HepG2 (cell line): ENCODE data around the gene MMP25. TPM values are rescaled to one million over a fixed set of nuclear protein-coding genes. Genes with fewer than 3 reads are reported as not detected.

ENCODE experiments used
- ATF2 ChIP-seq: sonication (generic); formaldehyde crosslinking; IDR thresholded peaks from 2 replicates; pipeline ENCODE4 v1.4.0; 2020; ENCODE audit warnings: missing genetic modification reagents
- FOXO1 ChIP-seq: sonication (generic); formaldehyde crosslinking; IDR thresholded peaks from 2 replicates; pipeline ENCODE4 v1.4.0; 2020; ENCODE audit warnings: missing genetic modification reagents
- GABPB1 ChIP-seq: IDR thresholded peaks from 2 replicates; pipeline ENCODE4 v1.6.1; 2016; ENCODE audit warnings: mild to moderate bottlenecking, missing genetic modification reagents, moderate library complexity, missing compliant biosample characterization
- HNRNPLL ChIP-seq: fragments of 200-400 bp; formaldehyde crosslinking; IDR thresholded peaks from 2 replicates; pipeline ENCODE4 v1.6.1; 2017; ENCODE audit warnings: mild to moderate bottlenecking, low read depth, low read length; ENCODE audit not compliant: poor library complexity, severe bottlenecking
- IKZF5 ChIP-seq: IDR thresholded peaks from 2 replicates; pipeline ENCODE4 v1.6.1; 2018; ENCODE audit warnings: missing genetic modification reagents, mild to moderate bottlenecking, missing compliant biosample characterization
- KDM5B ChIP-seq: sonication (generic); formaldehyde crosslinking; IDR thresholded peaks from 2 replicates; pipeline ENCODE4 v1.4.0; 2020; ENCODE audit warnings: missing genetic modification reagents, mild to moderate bottlenecking, borderline replicate concordance
- PAX8 ChIP-seq: sonication (generic); formaldehyde crosslinking; IDR thresholded peaks from 2 replicates; pipeline ENCODE4 v1.8.0; 2022; ENCODE audit warnings: mild to moderate bottlenecking, missing genetic modification reagents, borderline replicate concordance
- SOX13 ChIP-seq, 3 experiments: fragments of 450-650 bp in 1 of 3; sonication (generic) in 1 of 3; formaldehyde crosslinking in 1 of 3; IDR thresholded peaks in 2 of 3; conservative IDR thresholded peaks in 1 of 3; 2 replicates each; pipeline versions ENCODE4 v1.5.0 to v1.6.1; 2016 to 2020; ENCODE audit warnings: antibody characterized with exemption in 1 of 3, mild to moderate bottlenecking in 1 of 3, missing compliant biosample characterization in 1 of 3, missing genetic modification reagents in 1 of 3, moderate library complexity in 1 of 3
- ZFP36 ChIP-seq: fragments of 150-350 bp; IDR thresholded peaks from 2 replicates; pipeline ENCODE4 v1.6.1; 2018; ENCODE audit warnings: borderline replicate concordance, low read length, low read depth; ENCODE audit not compliant: partially characterized antibody
- ZNF136 ChIP-seq: sonication (generic); formaldehyde crosslinking; IDR thresholded peaks from 2 replicates; pipeline ENCODE4 v1.8.1; 2022; ENCODE audit warnings: low read depth, mild to moderate bottlenecking, moderate library complexity, missing genetic modification reagents
- ZNF543 ChIP-seq: sonication (generic); formaldehyde crosslinking; IDR thresholded peaks from 2 replicates; pipeline ENCODE4 v1.4.0; 2020; ENCODE audit warnings: mild to moderate bottlenecking, missing genetic modification reagents
- ZNF598 ChIP-seq: sonication (generic); formaldehyde crosslinking; IDR thresholded peaks from 2 replicates; pipeline ENCODE4 v1.5.1; 2020; ENCODE audit warnings: mild to moderate bottlenecking, missing genetic modification reagents, borderline replicate concordance
- ZNF670 ChIP-seq: sonication (generic); formaldehyde crosslinking; IDR thresholded peaks from 2 replicates; pipeline ENCODE4 v1.8.0; 2022; ENCODE audit warnings: mild to moderate bottlenecking, missing genetic modification reagents, borderline replicate concordance
- ZNF672 ChIP-seq: sonication (generic); formaldehyde crosslinking; IDR thresholded peaks from 2 replicates; pipeline ENCODE4 v1.8.1; 2022; ENCODE audit warnings: missing genetic modification reagents
- ZNF850 ChIP-seq: sonication (generic); formaldehyde crosslinking; conservative IDR thresholded peaks from 2 replicates; pipeline ENCODE4 v1.9.0; 2021; ENCODE audit warnings: mild to moderate bottlenecking, missing genetic modification reagents
- polyA plus RNA-seq, 8 experiments: library from polyadenylated mRNA; depleted of rRNA in 3 of 8; stranded (reverse) in 7 of 8; unstranded in 1 of 8; fragments of >200 nt; fragmentation: Illumina TruSeq in 4 of 8; extraction: Trizol in 4 of 8; gene quantifications; 2 replicates each; pipeline versions ENCODE4 v1.2.1 to v1.2.3, GENCODE V29; 2011 to 2016; ENCODE audit warnings: low read depth in 4 of 8, missing spikeins in 1 of 8, mixed read lengths in 1 of 8; ENCODE audit not compliant: insufficient read depth in 1 of 8
- total RNA-seq, 5 experiments: library from RNA; depleted of rRNA; stranded (reverse); fragments of >200 nt; fragmentation: Illumina TruSeq; extraction: Trizol; gene quantifications; 2 replicates each; pipeline ENCODE4 v1.2.3, GENCODE V29; 2016; ENCODE audit warnings: low read depth in 1 of 5
- TF ChIP-seq, protein P1 (sequence below): sonication (generic); formaldehyde crosslinking; IDR thresholded peaks from 2 replicates; pipeline ENCODE4 v1.8.1; 2023; ENCODE audit warnings: mild to moderate bottlenecking, missing genetic modification reagents
- TF ChIP-seq, protein P2 (sequence below): sonication (generic); formaldehyde crosslinking; IDR thresholded peaks from 2 replicates; pipeline ENCODE4 v1.5.0; 2020; ENCODE audit warnings: mild to moderate bottlenecking, missing genetic modification reagents
- TF ChIP-seq, protein P3 (sequence below): sonication (generic); formaldehyde crosslinking; IDR thresholded peaks from 2 replicates; pipeline ENCODE4 v1.4.0; 2020; ENCODE audit warnings: missing genetic modification reagents

The MMP25 gene
- total and polyA plus RNA-seq, 2 of the 13 experiments (the other 11 are each of a cell fraction or from before 2014, with no cell fraction given) = 0.04 to 0.08 TPM

DNA sequence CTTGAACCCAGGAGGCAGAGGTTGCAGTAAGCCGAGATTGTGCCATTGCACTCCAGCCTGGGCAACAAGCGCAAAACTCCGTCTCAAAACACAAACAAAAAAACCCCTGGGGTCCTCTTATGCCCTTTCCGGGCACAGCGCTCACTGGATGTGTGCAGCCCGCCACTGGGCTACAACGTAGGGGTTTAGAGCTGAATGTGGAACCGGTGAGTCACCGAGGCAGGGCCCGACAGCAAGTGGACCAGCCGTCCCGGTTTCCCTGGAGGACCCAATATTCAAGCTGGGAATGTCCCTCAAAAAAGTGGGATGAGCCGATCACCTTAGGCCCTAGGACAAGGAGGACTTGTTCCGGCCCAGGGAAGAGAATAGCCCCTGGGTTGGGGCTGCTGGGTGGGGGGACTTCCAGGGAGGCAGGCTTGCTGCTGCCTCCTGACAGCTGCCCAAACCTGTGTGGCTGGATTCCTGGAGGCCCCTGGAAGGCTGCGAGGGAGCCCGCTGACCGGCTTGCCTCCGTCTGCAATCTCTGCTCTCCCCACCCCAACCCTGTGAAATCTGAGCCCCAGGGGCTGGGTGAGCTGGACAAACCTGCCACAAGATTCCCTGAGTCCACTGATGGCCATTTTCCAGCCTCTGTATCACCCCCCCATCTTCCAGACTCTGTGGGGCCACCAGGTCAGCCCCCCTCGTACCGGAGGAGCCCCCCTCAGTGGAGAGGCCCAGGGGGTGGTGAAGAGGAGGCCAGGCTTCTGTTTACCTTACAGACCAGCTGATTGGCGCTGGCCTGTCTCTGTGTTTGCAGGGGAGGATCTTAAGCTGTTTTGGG lies 36.6 kb upstream of the MMP25 start (continued):
- TF ChIP-seq ZNF850 (CRISPR knock-in tag) = no peak
- no peak for TF ChIP-seq FOXO1 (CRISPR knock-in tag)
- TF ChIP-seq ZNF670 = no peak
- no peak for TF ChIP-seq SOX13 (IDR thresholded peaks at IDR 0.05)
- TF ChIP-seq SOX13 (CRISPR knock-in tag; conservative IDR thresholded peaks at IDR 0.05 in 1 of 2, IDR thresholded peaks at IDR 0.05 in 1 of 2) = no peak
- TF ChIP-seq, protein P1, sequence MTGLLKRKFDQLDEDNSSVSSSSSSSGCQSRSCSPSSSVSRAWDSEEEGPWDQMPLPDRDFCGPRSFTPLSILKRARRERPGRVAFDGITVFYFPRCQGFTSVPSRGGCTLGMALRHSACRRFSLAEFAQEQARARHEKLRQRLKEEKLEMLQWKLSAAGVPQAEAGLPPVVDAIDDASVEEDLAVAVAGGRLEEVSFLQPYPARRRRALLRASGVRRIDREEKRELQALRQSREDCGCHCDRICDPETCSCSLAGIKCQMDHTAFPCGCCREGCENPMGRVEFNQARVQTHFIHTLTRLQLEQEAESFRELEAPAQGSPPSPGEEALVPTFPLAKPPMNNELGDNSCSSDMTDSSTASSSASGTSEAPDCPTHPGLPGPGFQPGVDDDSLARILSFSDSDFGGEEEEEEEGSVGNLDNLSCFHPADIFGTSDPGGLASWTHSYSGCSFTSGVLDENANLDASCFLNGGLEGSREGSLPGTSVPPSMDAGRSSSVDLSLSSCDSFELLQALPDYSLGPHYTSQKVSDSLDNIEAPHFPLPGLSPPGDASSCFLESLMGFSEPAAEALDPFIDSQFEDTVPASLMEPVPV (CRISPR knock-in tag) = no peak
- no peak for TF ChIP-seq PAX8
- peak; percentile 29 for TF ChIP-seq HNRNPLL
- TF ChIP-seq, protein P2, sequence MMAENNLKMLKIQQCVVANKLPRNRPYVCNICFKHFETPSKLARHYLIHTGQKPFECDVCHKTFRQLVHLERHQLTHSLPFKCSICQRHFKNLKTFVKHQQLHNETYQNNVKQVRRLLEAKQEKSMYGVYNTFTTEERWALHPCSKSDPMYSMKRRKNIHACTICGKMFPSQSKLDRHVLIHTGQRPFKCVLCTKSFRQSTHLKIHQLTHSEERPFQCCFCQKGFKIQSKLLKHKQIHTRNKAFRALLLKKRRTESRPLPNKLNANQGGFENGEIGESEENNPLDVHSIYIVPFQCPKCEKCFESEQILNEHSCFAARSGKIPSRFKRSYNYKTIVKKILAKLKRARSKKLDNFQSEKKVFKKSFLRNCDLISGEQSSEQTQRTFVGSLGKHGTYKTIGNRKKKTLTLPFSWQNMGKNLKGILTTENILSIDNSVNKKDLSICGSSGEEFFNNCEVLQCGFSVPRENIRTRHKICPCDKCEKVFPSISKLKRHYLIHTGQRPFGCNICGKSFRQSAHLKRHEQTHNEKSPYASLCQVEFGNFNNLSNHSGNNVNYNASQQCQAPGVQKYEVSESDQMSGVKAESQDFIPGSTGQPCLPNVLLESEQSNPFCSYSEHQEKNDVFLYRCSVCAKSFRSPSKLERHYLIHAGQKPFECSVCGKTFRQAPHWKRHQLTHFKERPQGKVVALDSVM = peak; percentile 80
- TF ChIP-seq IKZF5 (CRISPR knock-in tag) = no peak
- TF ChIP-seq, protein P3, sequence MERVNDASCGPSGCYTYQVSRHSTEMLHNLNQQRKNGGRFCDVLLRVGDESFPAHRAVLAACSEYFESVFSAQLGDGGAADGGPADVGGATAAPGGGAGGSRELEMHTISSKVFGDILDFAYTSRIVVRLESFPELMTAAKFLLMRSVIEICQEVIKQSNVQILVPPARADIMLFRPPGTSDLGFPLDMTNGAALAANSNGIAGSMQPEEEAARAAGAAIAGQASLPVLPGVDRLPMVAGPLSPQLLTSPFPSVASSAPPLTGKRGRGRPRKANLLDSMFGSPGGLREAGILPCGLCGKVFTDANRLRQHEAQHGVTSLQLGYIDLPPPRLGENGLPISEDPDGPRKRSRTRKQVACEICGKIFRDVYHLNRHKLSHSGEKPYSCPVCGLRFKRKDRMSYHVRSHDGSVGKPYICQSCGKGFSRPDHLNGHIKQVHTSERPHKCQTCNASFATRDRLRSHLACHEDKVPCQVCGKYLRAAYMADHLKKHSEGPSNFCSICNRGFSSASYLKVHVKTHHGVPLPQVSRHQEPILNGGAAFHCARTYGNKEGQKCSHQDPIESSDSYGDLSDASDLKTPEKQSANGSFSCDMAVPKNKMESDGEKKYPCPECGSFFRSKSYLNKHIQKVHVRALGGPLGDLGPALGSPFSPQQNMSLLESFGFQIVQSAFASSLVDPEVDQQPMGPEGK (CRISPR knock-in tag) = peak; percentile 86; the same call in 1 of the 2 replicates
- no peak for TF ChIP-seq ZNF543 (CRISPR knock-in tag)
- no peak for TF ChIP-seq ZFP36
- TF ChIP-seq ZNF598 (CRISPR knock-in tag) = no peak
- 0 out of 2 replicates have a peak, but pooled peaks have one; percentile 15 for TF ChIP-seq GABPB1 (CRISPR knock-in tag)
- TF ChIP-seq KDM5B (CRISPR knock-in tag) = no peak
- no peak for TF ChIP-seq ATF2
- no peak for TF ChIP-seq ZNF136 (CRISPR knock-in tag)
- no peak for TF ChIP-seq ZNF672 (CRISPR knock-in tag)
